Liver (tissue), 9 donors: ENCODE measurements around the gene SBF2. TPM values are rescaled to one million over a fixed set of nuclear protein-coding genes. Genes with fewer than 3 reads are reported as not detected.

ENCODE experiments used
- DNase-seq: peaks from one replicate; pipeline ENCODE4 v3.0.0-alpha.2; 2017; ENCODE audit warnings: low spot score
- H3K27ac ChIP-seq, 2 donors: one replicate each; pipeline ENCODE4 v1.7.0; 2013; ENCODE audit warnings: inconsistent platforms in 2 of 2, low read length in 2 of 2, control low read depth in 1 of 2, low read depth in 1 of 2, mild to moderate bottlenecking in 1 of 2
- H3K27me3 ChIP-seq, 4 donors: one replicate each; pipeline versions ENCODE4 v1.6.1 to v1.7.0; 2013; ENCODE audit warnings: low read length in 3 of 4, inconsistent platforms in 1 of 4, mild to moderate bottlenecking in 1 of 4, moderate library complexity in 1 of 4; ENCODE audit not compliant: control insufficient read depth in 4 of 4, insufficient read depth in 4 of 4
- H3K36me3 ChIP-seq, 4 donors: one replicate each; pipeline versions ENCODE4 v1.6.1 to v1.7.0; 2013; ENCODE audit warnings: low read length in 3 of 4, mild to moderate bottlenecking in 3 of 4, low read depth in 1 of 4, moderate library complexity in 1 of 4; ENCODE audit not compliant: control insufficient read depth in 4 of 4, insufficient read depth in 3 of 4
- H3K4me1 ChIP-seq, 4 donors: one replicate each; pipeline versions ENCODE4 v1.6.1 to v1.7.0; 2013; ENCODE audit warnings: low read length in 3 of 4, mild to moderate bottlenecking in 3 of 4, moderate library complexity in 1 of 4; ENCODE audit not compliant: control insufficient read depth in 4 of 4, insufficient read depth in 4 of 4
- H3K4me3 ChIP-seq, 3 donors: one replicate each; pipeline versions ENCODE4 v1.6.1 to v1.7.0; 2013; ENCODE audit warnings: low read length in 3 of 3, control low read depth in 1 of 3, low read depth in 1 of 3, mild to moderate bottlenecking in 1 of 3
- H3K9ac ChIP-seq, 2 donors: one replicate each; pipeline ENCODE4 v1.7.0; 2013; ENCODE audit warnings: low read length in 2 of 2, mild to moderate bottlenecking in 2 of 2, moderate library complexity in 2 of 2, control low read depth in 1 of 2, low read depth in 1 of 2
- H3K9me3 ChIP-seq, 4 donors: one replicate each; pipeline versions ENCODE4 v1.6.1 to v1.7.0; 2013; ENCODE audit warnings: low read length in 3 of 4; ENCODE audit not compliant: control insufficient read depth in 4 of 4
- EGR1 ChIP-seq, 2 donors: IDR thresholded peaks; 2 replicates each; pipeline ENCODE4 v1.6.1; 2016 to 2018; ENCODE audit warnings: antibody characterized with exemption in 2 of 2, low read depth in 2 of 2
- FOXA1 ChIP-seq: IDR thresholded peaks from 2 replicates; pipeline ENCODE4 v1.6.1; 2016; ENCODE audit warnings: antibody characterized with exemption
- FOXA2 ChIP-seq: IDR thresholded peaks from 2 replicates; pipeline ENCODE4 v1.6.1; 2016; ENCODE audit warnings: antibody characterized with exemption
- GABPA ChIP-seq, 2 donors: IDR thresholded peaks in 1 of 2; conservative IDR thresholded peaks in 1 of 2; 2 replicates each; pipeline ENCODE4 v1.6.1; 2016; ENCODE audit warnings: antibody characterized with exemption in 2 of 2, mild to moderate bottlenecking in 1 of 2, moderate library complexity in 1 of 2
- HNF4A ChIP-seq, 2 donors: conservative IDR thresholded peaks; 2 replicates each; pipeline ENCODE4 v1.6.1; 2016; ENCODE audit warnings: antibody characterized with exemption in 2 of 2, mild to moderate bottlenecking in 2 of 2
- HNF4G ChIP-seq: IDR thresholded peaks from 2 replicates; pipeline ENCODE4 v1.6.1; 2016; ENCODE audit warnings: antibody characterized with exemption
- JUND ChIP-seq, 2 donors: IDR thresholded peaks; 2 replicates each; pipeline ENCODE4 v1.6.1; 2016; ENCODE audit warnings: antibody characterized with exemption in 2 of 2
- NR2F2 ChIP-seq: IDR thresholded peaks from 2 replicates; pipeline ENCODE4 v1.6.1; 2016; ENCODE audit warnings: antibody characterized with exemption
- RAD21 ChIP-seq, 2 donors: IDR thresholded peaks; 2 replicates each; pipeline ENCODE4 v1.6.1; 2016; ENCODE audit warnings: antibody characterized with exemption in 2 of 2, mild to moderate bottlenecking in 2 of 2
- SP1 ChIP-seq: IDR thresholded peaks from 2 replicates; pipeline ENCODE4 v1.6.1; 2018; ENCODE audit warnings: antibody characterized with exemption, mild to moderate bottlenecking
- TAF1 ChIP-seq: conservative IDR thresholded peaks from 2 replicates; pipeline ENCODE4 v1.6.1; 2016; ENCODE audit warnings: antibody characterized with exemption, mild to moderate bottlenecking
- YY1 ChIP-seq: IDR thresholded peaks from 2 replicates; pipeline ENCODE4 v1.6.1; 2016; ENCODE audit warnings: antibody characterized with exemption, mild to moderate bottlenecking
- WGBS: extraction: QIAGEN DNeasy Blood & Tissue Kit; methylation state at CpG from one replicate; pipeline ENCODE4 v1.1.7; 2013; 5-methylcytosine and 5-hydroxymethylcytosine counted together
- polyA plus RNA-seq, 2 donors: library from polyadenylated mRNA; stranded (reverse) in 1 of 2; unstranded in 1 of 2; fragments of 200-250 nt in 1 of 2; fragments of >200 nt in 1 of 2; fragmentation: Nextera tagmentation in 1 of 2; extraction: Ambion mirVana in 1 of 2; gene quantifications; one replicate each; pipeline versions ENCODE4 v1.2.1 to v1.2.3, GENCODE V29; 2013 to 2015
- total RNA-seq, 2 donors: library from RNA; depleted of rRNA; stranded (reverse); fragments of >200 nt; gene quantifications; one replicate each; pipeline ENCODE4 v1.2.3, GENCODE V29; 2014
- TF ChIP-seq, protein P1 (sequence below): IDR thresholded peaks from 2 replicates; pipeline ENCODE4 v1.6.1; 2016; ENCODE audit warnings: antibody characterized with exemption
- TF ChIP-seq, protein P2 (sequence below): IDR thresholded peaks from 2 replicates; pipeline ENCODE4 v1.6.1; 2016; ENCODE audit warnings: antibody characterized with exemption
- TF ChIP-seq, protein P3 (sequence below): IDR thresholded peaks from 2 replicates; pipeline ENCODE4 v1.6.1; 2016; ENCODE audit warnings: antibody characterized with exemption, mild to moderate bottlenecking
- donor health status: healthy.
- donor health status: healthy.
- donor health status: healthy.
- donor health status: healthy.
- donor health status: healthy.

SBF2 gene
- total and polyA plus RNA-seq, 4 donors: 7.5 to 31.3 (median 14.7) TPM

DNA sequence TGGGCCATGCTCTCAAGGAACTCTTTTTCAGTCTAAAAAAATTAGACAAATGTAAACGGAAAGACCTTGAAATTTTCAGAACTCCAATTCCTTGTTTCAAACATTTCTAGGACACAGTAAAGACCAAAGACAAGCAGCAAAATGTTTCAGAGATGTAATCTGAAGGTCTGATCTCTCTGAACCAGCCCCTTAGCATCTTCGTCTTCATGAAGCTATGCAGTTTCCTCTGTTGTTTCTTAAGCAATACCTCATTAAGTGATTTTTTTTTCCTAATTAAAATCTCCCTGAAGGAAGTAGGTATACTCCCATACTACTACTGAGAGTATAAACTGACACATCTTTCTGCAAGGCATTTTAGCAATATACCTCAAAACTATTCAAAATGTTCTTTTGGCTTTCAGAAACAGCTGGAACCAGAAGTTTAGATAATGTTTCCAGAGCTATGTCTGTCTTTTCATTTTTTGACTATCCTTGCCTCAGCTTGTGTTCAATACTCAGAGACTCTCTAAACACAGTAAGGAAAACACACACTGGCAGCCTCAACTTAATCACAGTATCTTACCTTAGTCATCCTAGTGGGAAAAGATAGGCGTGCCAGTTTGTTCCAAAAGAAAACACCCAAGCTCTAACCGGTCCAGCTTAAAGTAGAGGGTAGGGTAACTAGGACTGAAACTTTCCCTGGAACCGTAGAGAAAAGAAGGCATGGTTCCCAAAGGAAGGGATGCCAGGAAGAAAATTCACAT lies 25.1 kb downstream of the SBF2 start:
- no peak overlapping the region for H3K27ac ChIP-seq
- no peaks in the 10 kb centered on the region for H3K27me3 ChIP-seq
- H3K36me3 ChIP-seq: no peaks in the 10 kb centered on the region
- 83% methylated on average over 5 of the region's 5 CpGs for WGBS
- H3K9ac ChIP-seq: no peak overlapping the region
- DNase-seq: no peak
- H3K9me3 ChIP-seq: no peaks in the 10 kb centered on the region
- H3K4me3 ChIP-seq: no peak overlapping the region
- peaks cover 0 to 2% (median 0%) of the 10 kb centered on the region in 4 donors for H3K4me1 ChIP-seq
- TF ChIP-seq GABPA (IDR thresholded peaks at IDR 0.05 in 1 of 2, conservative IDR thresholded peaks at IDR 0.05 in 1 of 2) (no peak), FOXA2 (no peak), HNF4A (conservative IDR thresholded peaks at IDR 0.05) (no peak), FOXA1 (no peak), SP1 (no peak), YY1 (no peak), JUND (IDR thresholded peaks at IDR 0.05) (no peak)
- TF ChIP-seq, protein P1, sequence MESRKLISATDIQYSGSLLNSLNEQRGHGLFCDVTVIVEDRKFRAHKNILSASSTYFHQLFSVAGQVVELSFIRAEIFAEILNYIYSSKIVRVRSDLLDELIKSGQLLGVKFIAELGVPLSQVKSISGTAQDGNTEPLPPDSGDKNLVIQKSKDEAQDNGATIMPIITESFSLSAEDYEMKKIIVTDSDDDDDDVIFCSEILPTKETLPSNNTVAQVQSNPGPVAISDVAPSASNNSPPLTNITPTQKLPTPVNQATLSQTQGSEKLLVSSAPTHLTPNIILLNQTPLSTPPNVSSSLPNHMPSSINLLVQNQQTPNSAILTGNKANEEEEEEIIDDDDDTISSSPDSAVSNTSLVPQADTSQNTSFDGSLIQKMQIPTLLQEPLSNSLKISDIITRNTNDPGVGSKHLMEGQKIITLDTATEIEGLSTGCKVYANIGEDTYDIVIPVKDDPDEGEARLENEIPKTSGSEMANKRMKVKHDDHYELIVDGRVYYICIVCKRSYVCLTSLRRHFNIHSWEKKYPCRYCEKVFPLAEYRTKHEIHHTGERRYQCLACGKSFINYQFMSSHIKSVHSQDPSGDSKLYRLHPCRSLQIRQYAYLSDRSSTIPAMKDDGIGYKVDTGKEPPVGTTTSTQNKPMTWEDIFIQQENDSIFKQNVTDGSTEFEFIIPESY: no peak

DNA sequence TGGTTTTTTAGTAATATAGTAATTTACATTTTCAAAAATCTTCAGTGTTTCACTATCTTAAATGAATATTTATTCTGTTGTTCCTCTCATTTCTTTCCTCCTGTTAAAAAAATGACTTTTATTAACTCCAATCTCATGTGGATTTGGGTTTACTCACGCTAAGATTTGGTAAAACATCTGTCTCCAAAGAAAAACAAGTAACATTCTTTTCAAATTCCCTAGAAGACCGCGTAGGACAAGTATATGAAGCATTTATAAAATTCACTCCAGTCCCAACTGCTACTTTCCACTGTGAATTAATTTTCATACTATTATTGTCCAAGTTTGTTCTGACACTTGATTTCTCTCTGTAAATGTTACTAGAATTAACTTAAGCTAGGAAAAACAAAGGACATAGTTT lies 26.2 kb downstream of the SBF2 start:
- no peaks in the 10 kb centered on the region for H3K36me3 ChIP-seq
- no peak for DNase-seq
- H3K27me3 ChIP-seq: no peaks in the 10 kb centered on the region
- H3K9ac ChIP-seq: no peak overlapping the region
- no peaks in the 10 kb centered on the region for H3K4me1 ChIP-seq
- WGBS: 97% methylated on average over 3 of the region's 3 CpGs
- H3K4me3 ChIP-seq: no peak overlapping the region
- H3K9me3 ChIP-seq: no peaks in the 10 kb centered on the region
- TF ChIP-seq HNF4A (conservative IDR thresholded peaks at IDR 0.05): no peak
- TF ChIP-seq TAF1: no peak
- TF ChIP-seq HNF4G: no peak
- no peak for TF ChIP-seq RAD21 (IDR thresholded peaks at IDR 0.05)
- TF ChIP-seq YY1: no peak
- TF ChIP-seq, protein P2, sequence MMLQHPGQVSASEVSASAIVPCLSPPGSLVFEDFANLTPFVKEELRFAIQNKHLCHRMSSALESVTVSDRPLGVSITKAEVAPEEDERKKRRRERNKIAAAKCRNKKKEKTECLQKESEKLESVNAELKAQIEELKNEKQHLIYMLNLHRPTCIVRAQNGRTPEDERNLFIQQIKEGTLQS: no peak
- TF ChIP-seq, protein P1: no peak
- TF ChIP-seq, protein P3, sequence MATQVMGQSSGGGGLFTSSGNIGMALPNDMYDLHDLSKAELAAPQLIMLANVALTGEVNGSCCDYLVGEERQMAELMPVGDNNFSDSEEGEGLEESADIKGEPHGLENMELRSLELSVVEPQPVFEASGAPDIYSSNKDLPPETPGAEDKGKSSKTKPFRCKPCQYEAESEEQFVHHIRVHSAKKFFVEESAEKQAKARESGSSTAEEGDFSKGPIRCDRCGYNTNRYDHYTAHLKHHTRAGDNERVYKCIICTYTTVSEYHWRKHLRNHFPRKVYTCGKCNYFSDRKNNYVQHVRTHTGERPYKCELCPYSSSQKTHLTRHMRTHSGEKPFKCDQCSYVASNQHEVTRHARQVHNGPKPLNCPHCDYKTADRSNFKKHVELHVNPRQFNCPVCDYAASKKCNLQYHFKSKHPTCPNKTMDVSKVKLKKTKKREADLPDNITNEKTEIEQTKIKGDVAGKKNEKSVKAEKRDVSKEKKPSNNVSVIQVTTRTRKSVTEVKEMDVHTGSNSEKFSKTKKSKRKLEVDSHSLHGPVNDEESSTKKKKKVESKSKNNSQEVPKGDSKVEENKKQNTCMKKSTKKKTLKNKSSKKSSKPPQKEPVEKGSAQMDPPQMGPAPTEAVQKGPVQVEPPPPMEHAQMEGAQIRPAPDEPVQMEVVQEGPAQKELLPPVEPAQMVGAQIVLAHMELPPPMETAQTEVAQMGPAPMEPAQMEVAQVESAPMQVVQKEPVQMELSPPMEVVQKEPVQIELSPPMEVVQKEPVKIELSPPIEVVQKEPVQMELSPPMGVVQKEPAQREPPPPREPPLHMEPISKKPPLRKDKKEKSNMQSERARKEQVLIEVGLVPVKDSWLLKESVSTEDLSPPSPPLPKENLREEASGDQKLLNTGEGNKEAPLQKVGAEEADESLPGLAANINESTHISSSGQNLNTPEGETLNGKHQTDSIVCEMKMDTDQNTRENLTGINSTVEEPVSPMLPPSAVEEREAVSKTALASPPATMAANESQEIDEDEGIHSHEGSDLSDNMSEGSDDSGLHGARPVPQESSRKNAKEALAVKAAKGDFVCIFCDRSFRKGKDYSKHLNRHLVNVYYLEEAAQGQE: no peak
- no peak for TF ChIP-seq NR2F2
- no peak for TF ChIP-seq FOXA1
- TF ChIP-seq GABPA (IDR thresholded peaks at IDR 0.05 in 1 of 2, conservative IDR thresholded peaks at IDR 0.05 in 1 of 2): no peak
- no peak for TF ChIP-seq EGR1 (IDR thresholded peaks at IDR 0.05; ENCODE audit: low read depth in 2 of 2)
- TF ChIP-seq JUND (IDR thresholded peaks at IDR 0.05): no peak
- no peak overlapping the region for H3K27ac ChIP-seq
